Spleen (tissue), 11 donors: Measurements from ENCODE around the gene MED26. TPM values are rescaled to one million over a fixed set of nuclear protein-coding genes. Genes with fewer than 3 reads are reported as not detected.

ENCODE experiments used
- DNase-seq: peaks from one replicate; pipeline ENCODE4 v3.0.0-alpha.2; 2020
- H3K27ac ChIP-seq, 8 donors: fragments of 200-600 bp; sonication (generic) in 7 of 8; 1 replicate in 4 of 8; 2 replicates in 4 of 8; pipeline versions ENCODE4 v1.5.0 to v1.8.0; 2016 to 2021; ENCODE audit warnings: inconsistent platforms in 4 of 8, mild to moderate bottlenecking in 4 of 8, moderate library complexity in 1 of 8
- H3K27me3 ChIP-seq, 7 donors: fragments of 200-600 bp; sonication (generic) in 6 of 7; replicated peaks in 1 of 7; 1 replicate in 4 of 7; 2 replicates in 3 of 7; pipeline versions ENCODE4 v1.5.0 to v1.8.0; 2016 to 2021; ENCODE audit warnings: inconsistent platforms in 3 of 7, mild to moderate bottlenecking in 1 of 7
- H3K36me3 ChIP-seq, 6 donors: fragments of 200-600 bp; sonication (generic) in 5 of 6; 1 replicate in 4 of 6; 2 replicates in 2 of 6; pipeline versions ENCODE4 v1.5.0 to v1.8.0; 2016 to 2021; ENCODE audit warnings: inconsistent platforms in 2 of 6
- H3K4me1 ChIP-seq, 6 donors: fragments of 200-600 bp; sonication (generic) in 5 of 6; 1 replicate in 3 of 6; 2 replicates in 3 of 6; pipeline versions ENCODE4 v1.5.0 to v1.8.0; 2016 to 2021; ENCODE audit warnings: inconsistent platforms in 3 of 6
- H3K4me3 ChIP-seq, 8 donors: fragments of 200-600 bp; sonication (generic) in 7 of 8; 1 replicate in 4 of 8; 2 replicates in 4 of 8; pipeline versions ENCODE4 v1.5.0 to v1.8.0; 2016 to 2021; ENCODE audit warnings: inconsistent platforms in 4 of 8, mild to moderate bottlenecking in 4 of 8, moderate library complexity in 2 of 8
- H3K9me3 ChIP-seq, 8 donors: fragments of 200-600 bp; sonication (generic) in 7 of 8; 1 replicate in 4 of 8; 2 replicates in 4 of 8; pipeline versions ENCODE4 v1.5.0 to v1.8.0; 2016 to 2021; ENCODE audit warnings: inconsistent platforms in 4 of 8
- CTCF ChIP-seq, 11 experiments: fragments of 200-600 bp in 7 of 11; fragments of 450-650 bp in 4 of 11; sonication (generic) in 4 of 11; IDR thresholded peaks in 8 of 11; conservative IDR thresholded peaks in 3 of 11; 1 replicate in 7 of 11; 2 replicates in 4 of 11; pipeline versions ENCODE4 v1.4.0 to v1.8.0; 2016 to 2021; ENCODE audit warnings: antibody characterized with exemption in 11 of 11, inconsistent platforms in 4 of 11, mild to moderate bottlenecking in 1 of 11
- POLR2A ChIP-seq, 3 donors: fragments of 450-650 bp; IDR thresholded peaks; one replicate each; pipeline ENCODE4 v1.5.1; 2017; ENCODE audit warnings: antibody characterized with exemption in 3 of 3, mild to moderate bottlenecking in 1 of 3
- POLR2AphosphoS5 ChIP-seq, 3 donors: sonication (generic); formaldehyde crosslinking; IDR thresholded peaks; one replicate each; pipeline ENCODE4 v1.5.1; 2017; ENCODE audit warnings: antibody characterized with exemption in 3 of 3
- WGBS, 5 donors: extraction: QIAGEN DNeasy Blood & Tissue Kit in 3 of 5; methylation state at CpG; one replicate each; pipeline versions ENCODE4 v1.1.5 to v1.1.7; 2013 to 2018; 5-methylcytosine and 5-hydroxymethylcytosine counted together
- intact Hi-C: fragments of 100-400 bp; cut with DNase I; formaldehyde crosslinking; loops from one replicate; pipeline ENCODE4 v1.15.0; 2023; ENCODE audit warnings: low total_unique reads
- polyA plus RNA-seq, 3 donors: library from polyadenylated mRNA; stranded (reverse); fragments of 200-250 nt; gene quantifications; one replicate each; pipeline ENCODE4 v1.2.1, GENCODE V29; 2013
- total RNA-seq, 7 donors: library from RNA; depleted of rRNA in 3 of 7; stranded (reverse); fragments of >200 nt in 3 of 7; fragmentation: NEBNext Ultra II Directional in 4 of 7; extraction: Animal tissue kit (Norgen Biotek cat#: 25700) in 4 of 7; gene quantifications; one replicate each; pipeline versions ENCODE4 v1.1.0 to v1.2.1, GENCODE V29; 2016 to 2021
- donor health status: healthy with polysubstance abuse.
- donor health status: DM: no; HTN: no; CAD: no; lungs with moderate emphysema.
- donor health status: DM: no; HTN: no; CAD: no.
- donor health status: Bipolar disorder and iron deficiency.
- donor health status: healthy.
- donor health status: DM: no; HTN: no; CAD: no.
- donor health status: DM: yes; HTN: yes; CAD: no.

The MED26 gene
- total and polyA plus RNA-seq, 10 donors, result 6.5 to 20.4 (median 15.7) TPM

DNA sequence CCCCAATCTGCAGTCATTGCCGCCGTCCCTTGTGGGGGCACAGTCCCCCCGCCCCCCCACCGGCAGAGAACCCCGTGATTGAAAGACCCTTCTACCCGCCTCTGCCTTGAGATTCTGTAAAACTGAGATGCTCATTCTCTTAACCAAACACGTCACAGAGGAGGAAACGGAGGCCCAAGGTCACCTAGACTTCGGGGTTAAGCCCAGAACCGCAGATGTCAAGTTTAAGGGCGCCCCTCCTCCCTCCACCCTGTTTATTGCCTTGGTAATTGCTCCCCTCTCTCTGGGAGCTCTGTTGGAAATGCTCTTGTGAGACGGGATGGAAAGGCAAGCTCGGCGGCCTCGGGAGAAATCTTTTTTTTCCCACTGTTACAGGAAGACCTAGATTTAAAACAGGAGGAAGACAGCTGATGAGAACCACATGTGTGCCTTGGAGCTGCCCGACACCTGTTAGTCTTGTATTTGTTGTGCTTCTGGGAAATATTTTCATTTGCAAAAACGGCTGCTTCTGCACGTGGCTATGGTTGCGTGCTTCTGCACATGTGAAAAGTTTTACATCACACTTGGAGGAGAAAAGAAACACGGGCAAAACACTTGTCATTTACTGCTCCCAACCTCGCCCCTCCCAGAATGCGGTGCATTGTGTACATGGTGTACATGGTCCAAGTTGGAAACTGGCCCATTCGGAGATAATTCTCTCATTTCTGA lies 1.1 kb upstream of the MED26 start:
- WGBS, 5 donors, result 11 to 17% (median 12%) methylated on average over 21 to 23 of the region's 23 CpGs
- intact Hi-C loops, result no loop called here
- peak overlapping the region; percentile 94 to 99 (median 96) for H3K27ac ChIP-seq

GRCh38 chr19:16627928-16628182 lies 149 bp downstream of the MED26 start:
- no peak for TF ChIP-seq POLR2AphosphoS5 (IDR thresholded peaks at IDR 0.05)
- no peak for TF ChIP-seq POLR2A (IDR thresholded peaks at IDR 0.05)
- TF ChIP-seq CTCF (IDR thresholded peaks at IDR 0.05 in 8 of 11, conservative IDR thresholded peaks at IDR 0.05 in 3 of 11), result no peak
- Histone ChIP-seq H3K36me3 (peaks cover 0 to 59% (median 24%) of the 10 kb centered on the region in 6 donors), H3K27me3 (no peaks in the 10 kb centered on the region), H3K9me3 (no peaks in the 10 kb centered on the region), H3K4me1 (peaks cover 22 to 63% (median 48%) of the 10 kb centered on the region in 6 donors), H3K27ac (peak overlapping the region; percentile 74 to 99 (median 96)), H3K4me3 (peak overlapping the region; percentile 76 to 99 (median 93))
- WGBS, 5 donors, result 0 to 1% (median 0%) methylated on average over 14 to 38 of the region's 38 CpGs; no CpG with 5 or more reads in 2 of the 5 donors
- DNase-seq, result no peak
- intact Hi-C loops, result no loop called here

More for the DNA sequence above, 1.1 kb upstream of the MED26 start:
- Histone ChIP-seq H3K36me3 (peaks cover 0 to 59% (median 29%) of the 10 kb centered on the region in 6 donors), H3K27me3 (no peaks in the 10 kb centered on the region), H3K9me3 (no peaks in the 10 kb centered on the region), H3K4me3 (peak overlapping the region; percentile 76 to 99 (median 93)), H3K4me1 (peaks cover 22 to 50% (median 42%) of the 10 kb centered on the region in 6 donors)
- TF ChIP-seq CTCF (IDR thresholded peaks at IDR 0.05 in 8 of 11, conservative IDR thresholded peaks at IDR 0.05 in 3 of 11), result no peak
- TF ChIP-seq POLR2A (IDR thresholded peaks at IDR 0.05), result no peak
- peak in 1 of 3 donors; percentile 20 for TF ChIP-seq POLR2AphosphoS5 (IDR thresholded peaks at IDR 0.05)
- no peak for DNase-seq

DNA sequence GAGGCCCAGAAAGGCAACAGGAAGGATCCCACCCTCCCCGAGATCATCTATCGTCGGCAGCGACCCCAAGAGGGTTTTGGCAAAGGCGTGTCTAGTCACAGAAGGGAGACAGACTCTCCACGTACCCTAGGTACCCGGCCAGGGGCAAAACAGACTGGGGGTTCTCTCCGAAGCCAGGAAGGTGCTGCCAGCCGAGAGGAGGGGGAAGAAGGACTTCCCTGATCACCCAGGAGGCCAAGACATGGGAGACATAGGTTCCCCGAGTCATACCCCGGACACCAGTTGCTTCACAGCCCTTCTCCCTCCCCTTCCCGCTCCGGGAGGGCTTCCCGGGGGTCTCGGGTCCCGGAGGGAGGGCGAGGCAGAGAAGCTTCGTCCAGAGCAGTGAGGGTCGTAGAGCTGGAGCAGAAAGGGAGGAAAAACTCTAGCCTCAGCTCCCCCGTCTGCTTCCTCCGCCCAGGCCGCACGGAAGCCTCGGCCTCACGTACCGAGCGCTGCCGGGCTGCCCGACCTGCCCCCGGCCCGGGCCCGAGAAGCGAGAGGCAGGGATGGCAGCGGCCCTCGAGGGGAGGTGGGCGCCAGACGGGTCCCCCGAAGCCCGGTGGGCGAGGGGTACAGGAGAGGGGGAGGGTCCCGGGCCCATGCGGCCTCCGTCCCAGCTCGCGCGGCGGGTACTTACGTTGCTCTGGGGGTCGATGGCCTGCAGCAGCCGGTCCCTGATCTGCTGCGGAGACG lies 644 bp downstream of the MED26 start:
- TF ChIP-seq CTCF (IDR thresholded peaks at IDR 0.05 in 8 of 11, conservative IDR thresholded peaks at IDR 0.05 in 3 of 11), result no peak
- H3K27ac ChIP-seq, result peak overlapping the region; percentile 74 to 99 (median 96)
- H3K9me3 ChIP-seq, result no peaks in the 10 kb centered on the region
- intact Hi-C loops, result no loop called here
- peak overlapping the region; percentile 76 to 99 (median 93) for H3K4me3 ChIP-seq
- H3K36me3 ChIP-seq, result peaks cover 0 to 59% (median 22%) of the 10 kb centered on the region in 6 donors
- H3K4me1 ChIP-seq, result peaks cover 22 to 68% (median 50%) of the 10 kb centered on the region in 6 donors
- no peaks in the 10 kb centered on the region for H3K27me3 ChIP-seq
- WGBS, 5 donors, result 0 to 1% (median 0%) methylated on average over 10 to 52 of the region's 52 CpGs
- DNase-seq, result no peak

DNA sequence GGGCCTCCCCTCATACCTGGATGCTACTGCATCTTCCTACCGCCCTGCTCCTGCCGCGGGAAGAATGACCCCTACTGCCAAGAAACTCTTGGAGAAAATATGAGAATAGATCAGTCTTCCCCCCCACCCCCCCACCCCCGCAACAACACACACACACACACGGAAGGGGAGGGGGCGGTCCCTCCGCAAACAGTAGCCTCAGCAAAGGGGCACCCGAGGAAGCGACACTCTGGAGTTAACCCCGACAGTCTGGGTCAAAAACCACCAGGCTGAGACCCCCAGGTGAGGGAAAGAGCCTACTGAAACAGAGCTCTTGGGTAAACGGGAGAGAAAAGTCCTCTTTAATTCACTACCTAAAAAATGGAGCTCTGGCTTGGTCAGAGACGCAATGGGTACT lies 1.2 kb downstream of the MED26 start:
- H3K4me1 ChIP-seq, result peaks cover 22 to 73% (median 53%) of the 10 kb centered on the region in 6 donors
- intact Hi-C loops, result no loop called here
- 1 to 9% (median 4%) methylated on average over 11 to 12 of the region's 12 CpGs for WGBS, 5 donors
- no peak for DNase-seq
- H3K27ac ChIP-seq, result peak overlapping the region; percentile 53 to 99 (median 96)
- H3K36me3 ChIP-seq, result peaks cover 0 to 59% (median 20%) of the 10 kb centered on the region in 6 donors
- H3K9me3 ChIP-seq, result no peaks in the 10 kb centered on the region
- peak overlapping the region; percentile 76 to 99 (median 93) for H3K4me3 ChIP-seq
- TF ChIP-seq POLR2AphosphoS5 (IDR thresholded peaks at IDR 0.05), result no peak
- no peak for TF ChIP-seq CTCF (IDR thresholded peaks at IDR 0.05 in 8 of 11, conservative IDR thresholded peaks at IDR 0.05 in 3 of 11)
- TF ChIP-seq POLR2A (IDR thresholded peaks at IDR 0.05), result no peak
- H3K27me3 ChIP-seq, result no peaks in the 10 kb centered on the region
